D721Med (cell line): Measurements from ENCODE around the gene COA7.

Experiments
- DNase-seq: peaks from one replicate; pipeline ENCODE4 v3.0.0; 2011; ENCODE audit warnings: low spot score; ENCODE audit not compliant: insufficient read length
- FAIRE-seq: peaks from 2 replicates; lab custom pipeline; 2011; peaks lifted over from hg19 to GRCh38; lab: Jason Lieb, UNC
- CTCF ChIP-seq: IDR thresholded peaks from 2 replicates; pipeline ENCODE4 v1.5.1; 2012; ENCODE audit warnings: mild to moderate bottlenecking, control low read depth; ENCODE audit not compliant: insufficient read depth; ENCODE audit errors: missing control alignments

Gene COA7

GRCh38 chr1:52636721-52637695 lies 61.1 kb downstream of the COA7 start:
- FAIRE-seq = no peak
- TF ChIP-seq CTCF = no peak
- DNase-seq = no peak

GRCh38 chr1:52635321-52636089 lies 62.6 kb downstream of the COA7 start:
- TF ChIP-seq CTCF = no peak
- FAIRE-seq (no peak), DNase-seq (no peak)
